ENCODE data around the gene CELF4. TPM values are rescaled to one million over a fixed set of nuclear protein-coding genes. Genes with fewer than 3 reads are reported as not detected.

CELF4 gene
- total RNA-seq, 4 donors from 2014 or later = 0.32 to 0.81 (median 0.77) TPM

GRCh38 chr18:37343542-37343851 is 222.1 kb downstream of the CELF4 start:
- WGBS, 2 donors (ENCODE audit: low coverage in 1 of 2) = 5 to 10% methylated on average over 3 to 5 of the region's 7 CpGs
- Histone ChIP-seq H3K4me3 (no peak overlapping the region), H3K27me3 (peaks cover 46% of the 10 kb centered on the region), H3K4me1 (no peaks in the 10 kb centered on the region), H3K9me3 (no peaks in the 10 kb centered on the region), H3K27ac (no peak overlapping the region), H3K36me3 (no peaks in the 10 kb centered on the region)
- TF ChIP-seq CTCF (IDR thresholded peaks at IDR 0.05) (no peak), POLR2AphosphoS5 (IDR thresholded peaks at IDR 0.05) (no peak), EP300 (IDR thresholded peaks at IDR 0.05) (no peak), POLR2A (IDR thresholded peaks at IDR 0.05) (no peak)
- no peak for ATAC-seq

GRCh38 chr18:37341473-37342086 is 224.0 kb downstream of the CELF4 start:
- Histone ChIP-seq H3K4me1 (no peaks in the 10 kb centered on the region), H3K36me3 (no peaks in the 10 kb centered on the region), H3K27ac (no peak overlapping the region), H3K27me3 (peaks cover 37% of the 10 kb centered on the region), H3K4me3 (no peak overlapping the region), H3K9me3 (no peaks in the 10 kb centered on the region)
- 92% methylated on average over 4 of the region's 5 CpGs; no CpG with 5 or more reads in 1 of the 2 donors for WGBS, 2 donors (ENCODE audit: low coverage in 1 of 2)
- no peak for ATAC-seq
- TF ChIP-seq CTCF (IDR thresholded peaks at IDR 0.05) = no peak
- TF ChIP-seq POLR2AphosphoS5 (IDR thresholded peaks at IDR 0.05) = no peak
- no peak for TF ChIP-seq EP300 (IDR thresholded peaks at IDR 0.05)
- no peak for TF ChIP-seq POLR2A (IDR thresholded peaks at IDR 0.05)

- no peak overlapping the region for H3K27ac ChIP-seq
- peaks cover 33% of the 10 kb centered on the region for H3K27me3 ChIP-seq
- H3K4me3 ChIP-seq = no peak overlapping the region
- no peaks in the 10 kb centered on the region for H3K36me3 ChIP-seq
- no CpG with 5 or more reads among the region's 2 CpGs for WGBS, 2 donors (ENCODE audit: low coverage in 1 of 2)
- no peak for ATAC-seq
- TF ChIP-seq EP300 (IDR thresholded peaks at IDR 0.05) (no peak), CTCF (IDR thresholded peaks at IDR 0.05) (no peak), POLR2AphosphoS5 (IDR thresholded peaks at IDR 0.05) (no peak), POLR2A (IDR thresholded peaks at IDR 0.05) (no peak)
- no peaks in the 10 kb centered on the region for H3K9me3 ChIP-seq
- no peaks in the 10 kb centered on the region for H3K4me1 ChIP-seq
Measured at GRCh38 chr18:37341016-37341415, 224.6 kb downstream of the CELF4 start.

GRCh38 chr18:37339701-37340215 is 225.8 kb downstream of the CELF4 start:
- WGBS, 2 donors (ENCODE audit: low coverage in 1 of 2) = 75 to 81% methylated on average over 5 to 10 of the region's 11 CpGs

More at GRCh38 chr18:37339701-37340215, 225.8 kb downstream of the CELF4 start:
- Histone ChIP-seq H3K9me3 (no peaks in the 10 kb centered on the region), H3K27ac (no peak overlapping the region), H3K4me3 (no peak overlapping the region), H3K4me1 (no peaks in the 10 kb centered on the region), H3K36me3 (no peaks in the 10 kb centered on the region), H3K27me3 (peaks cover 20% of the 10 kb centered on the region)
- ATAC-seq = no peak
- no peak for TF ChIP-seq EP300 (IDR thresholded peaks at IDR 0.05)
- no peak for TF ChIP-seq POLR2AphosphoS5 (IDR thresholded peaks at IDR 0.05)
- no peak for TF ChIP-seq CTCF (IDR thresholded peaks at IDR 0.05)
- TF ChIP-seq POLR2A (IDR thresholded peaks at IDR 0.05) = no peak
